Body of pancreas (tissue), 4 donors: Measurements from ENCODE around the gene PTPA.

Experiments
- CTCF ChIP-seq, 7 experiments: fragments of 450-650 bp in 4 of 7; fragments of 200-600 bp in 3 of 7; sonication (generic) in 3 of 7; IDR thresholded peaks; one replicate each; pipeline ENCODE4 v1.5.1; 2016 to 2019; ENCODE audit warnings: antibody characterized with exemption in 7 of 7
- POLR2A ChIP-seq, 3 donors: fragments of 450-650 bp; IDR thresholded peaks; one replicate each; pipeline ENCODE4 v1.6.1; 2016; ENCODE audit warnings: antibody characterized with exemption in 3 of 3, mild to moderate bottlenecking in 2 of 3

- TF ChIP-seq CTCF (IDR thresholded peaks at IDR 0.05) (no peak), POLR2A (IDR thresholded peaks at IDR 0.05) (no peak)
These were observed 15.8 kb downstream of the PTPA start for GRCh38 chr9:129126749-129127618.
